HepG2 (cell line): ENCODE results near the gene COX10. TPM values are rescaled to one million over a fixed set of nuclear protein-coding genes. Genes with fewer than 3 reads are reported as not detected.

Experiments used
- ATAC-seq: fragments of 200-7000 bp; cut with Tn5 transposase; 3 replicates; pipeline ENCODE4 v1.9.1; 2020; ENCODE audit warnings: mild to moderate bottlenecking, moderate library complexity
- Bru-seq: library from RNA; stranded (reverse); fragments of 400-500 nt; gene quantifications from one replicate; lab custom pipeline; 2021; lab: Mats Ljungman, UMichigan
- BruChase-seq, 2 experiments: library from RNA; stranded (reverse); fragments of 400-500 nt; gene quantifications; one replicate each; lab custom pipeline; 2021; lab: Mats Ljungman, UMichigan
- BruUV-seq: library from RNA; stranded (reverse); fragments of 400-500 nt; replicated peaks from 2 replicates; lab custom pipeline; 2021; lab: Mats Ljungman, UMichigan
- CTCF ChIA-PET: fragments of 300-600 bp; formaldehyde crosslinking; extraction: SDS; loops from one replicate; lab custom pipeline; 2021; ENCODE audit warnings: low total read pairs, inconsistent platforms, low intra/inter-chr PET ratio; lab: Yijun Ruan, JAX
- POLR2A ChIA-PET: fragments of 350-600 bp; sonication (Branson Sonifier 250); formaldehyde crosslinking; loops from one replicate; lab custom pipeline; 2020; ENCODE audit warnings: antibody characterized with exemption, inconsistent platforms; lab: Yijun Ruan, JAX
- DNase-seq: peaks from one replicate; pipeline ENCODE4 v3.0.0-alpha.2; 2015; ENCODE audit warnings: low spot score
- FAIRE-seq: peaks from 3 replicates; lab custom pipeline; 2011; peaks lifted over from hg19 to GRCh38; lab: Jason Lieb, UNC
- H2AFZ ChIP-seq: one replicate; pipeline ENCODE4 v1.6.1; 2011; ENCODE audit warnings: low read length, inconsistent platforms
- H3K27ac ChIP-seq: fragments of 300-600 bp; 3 replicates; pipeline ENCODE4 v1.8.0; 2011; ENCODE audit warnings: mixed run types, mild to moderate bottlenecking, mixed read lengths, low read length, inconsistent platforms; ENCODE audit not compliant: insufficient read depth; ENCODE audit errors: extremely low read length
- H3K27me3 ChIP-seq, 2 experiments: fragments of 200-600 bp in 1 of 2; 2 replicates in 1 of 2; 3 replicates in 1 of 2; pipeline versions ENCODE4 v1.6.0 to v1.8.0; 2011; ENCODE audit warnings: low read length in 2 of 2, mild to moderate bottlenecking in 2 of 2, moderate library complexity in 2 of 2, inconsistent platforms in 1 of 2; ENCODE audit not compliant: insufficient read depth in 2 of 2, control insufficient read depth in 1 of 2
- H3K36me3 ChIP-seq, 2 experiments: fragments of 200-600 bp in 1 of 2; replicated peaks in 1 of 2; 2 replicates in 1 of 2; 3 replicates in 1 of 2; pipeline versions ENCODE4 v1.5.1 to v1.8.0; 2011; ENCODE audit warnings: low read length in 2 of 2, inconsistent platforms in 1 of 2; ENCODE audit not compliant: insufficient read depth in 2 of 2, control insufficient read depth in 1 of 2
- H3K4me1 ChIP-seq: 2 replicates; pipeline ENCODE4 v1.5.1; 2012; ENCODE audit warnings: low read length, inconsistent platforms; ENCODE audit not compliant: insufficient read depth
- H3K4me2 ChIP-seq: 2 replicates; pipeline ENCODE4 v1.6.0; 2011; ENCODE audit warnings: low read depth, low read length, inconsistent platforms
- H3K4me3 ChIP-seq, 3 experiments: fragments of 200-600 bp in 1 of 3; sonication (generic), shearing (Covaris generic) in 1 of 3; replicated peaks in 1 of 3; 2 replicates each; pipeline ENCODE4 v1.5.1; 2011 to 2016; ENCODE audit warnings: low read length in 3 of 3, inconsistent platforms in 2 of 3, low read depth in 2 of 3, mild to moderate bottlenecking in 2 of 3, control low read depth in 1 of 3, mixed read lengths in 1 of 3; ENCODE audit not compliant: insufficient read depth in 1 of 3
- H3K79me2 ChIP-seq: one replicate; pipeline ENCODE4 v1.6.1; 2011; ENCODE audit warnings: low read length, inconsistent platforms; ENCODE audit not compliant: insufficient read depth
- H3K9ac ChIP-seq: 2 replicates; pipeline ENCODE4 v1.6.0; 2011; ENCODE audit warnings: mild to moderate bottlenecking, low read depth, low read length, inconsistent platforms; ENCODE audit not compliant: insufficient read depth
- H3K9me3 ChIP-seq: 2 replicates; pipeline ENCODE4 v1.5.1; 2012; ENCODE audit warnings: mild to moderate bottlenecking, low read length
- H4K20me1 ChIP-seq: 2 replicates; pipeline ENCODE4 v1.6.0; 2011; ENCODE audit warnings: inconsistent platforms, mild to moderate bottlenecking, low read length, moderate library complexity; ENCODE audit not compliant: insufficient read depth
- AGO1 ChIP-seq: fragments of 200-400 bp; formaldehyde crosslinking; IDR thresholded peaks from 2 replicates; pipeline ENCODE4 v1.6.1; 2017; ENCODE audit warnings: mild to moderate bottlenecking, low read depth, low read length, moderate library complexity; ENCODE audit not compliant: poor library complexity, severe bottlenecking
- ELF4 ChIP-seq: sonication (generic); formaldehyde crosslinking; IDR thresholded peaks from 2 replicates; pipeline ENCODE4 v1.5.0; 2020; ENCODE audit warnings: missing genetic modification reagents, mild to moderate bottlenecking, moderate library complexity, borderline replicate concordance
- GMEB2 ChIP-seq: IDR thresholded peaks from 2 replicates; pipeline ENCODE4 v1.6.1; 2016; ENCODE audit warnings: missing biosample characterization, missing genetic modification reagents, low read depth
- JUND ChIP-seq: sonication (generic); formaldehyde crosslinking; IDR thresholded peaks from 2 replicates; pipeline ENCODE4 v1.8.0; 2022; ENCODE audit warnings: mild to moderate bottlenecking, missing genetic modification reagents
- SIN3A ChIP-seq: IDR thresholded peaks from 2 replicates; pipeline ENCODE4 v1.6.1; 2011; ENCODE audit warnings: low read depth, mild to moderate bottlenecking, control low read depth, low read length, borderline replicate concordance
- SMC3 ChIP-seq: IDR thresholded peaks from 2 replicates; pipeline ENCODE4 v1.6.1; 2011; ENCODE audit warnings: low read length, improper control_type of control experiment
- ZNF136 ChIP-seq: sonication (generic); formaldehyde crosslinking; IDR thresholded peaks from 2 replicates; pipeline ENCODE4 v1.8.1; 2022; ENCODE audit warnings: low read depth, mild to moderate bottlenecking, moderate library complexity, missing genetic modification reagents
- ZNF18 ChIP-seq: sonication (generic); formaldehyde crosslinking; IDR thresholded peaks from 2 replicates; pipeline ENCODE4 v1.8.0; 2022; ENCODE audit warnings: mild to moderate bottlenecking, missing genetic modification reagents; ENCODE audit not compliant: insufficient replicate concordance
- ZNF331 ChIP-seq: sonication (generic); formaldehyde crosslinking; IDR thresholded peaks from 2 replicates; pipeline ENCODE4 v1.4.0; 2020; ENCODE audit warnings: missing genetic modification reagents
- ZNF556 ChIP-seq: sonication (generic); formaldehyde crosslinking; IDR thresholded peaks from 2 replicates; pipeline ENCODE4 v1.4.0; 2020; ENCODE audit warnings: mild to moderate bottlenecking, missing genetic modification reagents, borderline replicate concordance
- ZNF788 ChIP-seq: sonication (generic); formaldehyde crosslinking; IDR thresholded peaks from 2 replicates; pipeline ENCODE4 v1.5.0; 2020; ENCODE audit warnings: mild to moderate bottlenecking, missing genetic modification reagents, borderline replicate concordance
- ZSCAN29 ChIP-seq: sonication (generic); formaldehyde crosslinking; conservative IDR thresholded peaks from 2 replicates; pipeline ENCODE4 v1.4.0; 2020; ENCODE audit warnings: mild to moderate bottlenecking, missing genetic modification reagents
- ZZZ3 ChIP-seq: sonication (generic); formaldehyde crosslinking; IDR thresholded peaks from 2 replicates; pipeline ENCODE4 v1.4.0; 2020; ENCODE audit warnings: missing genetic modification reagents, mild to moderate bottlenecking, borderline replicate concordance
- WGBS: methylation state at CpG from one replicate; pipeline ENCODE4 v1.1.6; 2017; ENCODE audit warnings: low lambda C conversion rate; 5-methylcytosine and 5-hydroxymethylcytosine counted together
- in situ Hi-C: cut with HindIII; loops from 2 replicates; pipeline ENCODE4 v1.10.0; 2017; ENCODE audit warnings: low pct_unique_long_range_greater_than_20kb; ENCODE audit not compliant: extremely low pct_ligation_motif_present
- intact Hi-C: fragments of 100-400 bp; cut with micrococcal nuclease; formaldehyde crosslinking; loops from one replicate; pipeline ENCODE4 v1.10.0; 2022; ENCODE audit not compliant: unreplicated experiment
- long read RNA-seq, 2 experiments: library from RNA in 1 of 2; library from polyadenylated mRNA in 1 of 2; stranded (forward) in 1 of 2; unstranded in 1 of 2; transcript quantifications; one replicate each; pipeline ENCODE4 v2.0.0, GENCODE V29; 2019 to 2022
- polyA minus RNA-seq, 3 experiments: library from RNA; depleted of rRNA, polyadenylated mRNA; stranded (reverse); fragments of >200 nt; gene quantifications; 2 replicates each; pipeline ENCODE4 v1.2.3, GENCODE V29; 2011; ENCODE audit warnings: low replicate concordance in 1 of 3
- polyA plus RNA-seq, 8 experiments: library from polyadenylated mRNA; depleted of rRNA in 3 of 8; stranded (reverse) in 7 of 8; unstranded in 1 of 8; fragments of >200 nt; fragmentation: Illumina TruSeq in 4 of 8; extraction: Trizol in 4 of 8; gene quantifications; 2 replicates each; pipeline versions ENCODE4 v1.2.1 to v1.2.3, GENCODE V29; 2011 to 2016; ENCODE audit warnings: low read depth in 4 of 8, missing spikeins in 1 of 8, mixed read lengths in 1 of 8; ENCODE audit not compliant: insufficient read depth in 1 of 8
- total RNA-seq, 5 experiments: library from RNA; depleted of rRNA; stranded (reverse); fragments of >200 nt; fragmentation: Illumina TruSeq; extraction: Trizol; gene quantifications; 2 replicates each; pipeline ENCODE4 v1.2.3, GENCODE V29; 2016; ENCODE audit warnings: low read depth in 1 of 5

Gene COX10
- total RNA-seq (2016; rRNA removed; fragmentation: Illumina TruSeq; extraction: Trizol), result 20.1 and 20.6 TPM in 2 replicates
- total RNA-seq (2016; cell fraction: cytosol; rRNA removed; fragmentation: Illumina TruSeq; extraction: Trizol; ENCODE audit: low read depth), result 18.1 and 18.3 TPM in 2 replicates
- 16.9 and 20.5 TPM in 2 replicates for total RNA-seq (2016; cell fraction: insoluble cytoplasmic fraction; rRNA removed; fragmentation: Illumina TruSeq; extraction: Trizol)
- total RNA-seq (2016; cell fraction: membrane; rRNA removed; fragmentation: Illumina TruSeq; extraction: Trizol), result 26.4 and 26.7 TPM in 2 replicates
- total RNA-seq (2016; cell fraction: nucleus; rRNA removed; fragmentation: Illumina TruSeq; extraction: Trizol), result 27.8 and 29.9 TPM in 2 replicates
- 12.4 and 13.9 TPM in 2 replicates for polyA plus RNA-seq (2011; rRNA removed)
- polyA plus RNA-seq (2011; cell fraction: cytosol; rRNA removed), result 16.3 and 17.6 TPM in 2 replicates
- 12.9 and 14.5 TPM in 2 replicates for polyA plus RNA-seq (2011; cell fraction: nucleus; rRNA removed)
- 9.9 and 11.0 TPM in 2 replicates for polyA plus RNA-seq (2012)
- 13.0 and 16.0 TPM in 2 replicates for polyA plus RNA-seq (2016; cell fraction: cytosol; fragmentation: Illumina TruSeq; extraction: Trizol; ENCODE audit: low read depth)
- polyA plus RNA-seq (2016; cell fraction: insoluble cytoplasmic fraction; fragmentation: Illumina TruSeq; extraction: Trizol; ENCODE audit: low read depth), result 16.1 and 19.3 TPM in 2 replicates
- polyA plus RNA-seq (2016; cell fraction: membrane; fragmentation: Illumina TruSeq; extraction: Trizol; ENCODE audit: low read depth), result 17.8 and 20.2 TPM in 2 replicates
- polyA plus RNA-seq (2016; cell fraction: nucleus; fragmentation: Illumina TruSeq; extraction: Trizol; ENCODE audit: insufficient read depth, low read depth), result 11.9 and 14.5 TPM in 2 replicates
- polyA minus RNA-seq (2011; rRNA and poly(A)+ RNA removed; ENCODE audit: low replicate concordance), result 26.5 and 30.3 TPM in 2 replicates
- polyA minus RNA-seq (2011; cell fraction: cytosol; rRNA and poly(A)+ RNA removed), result 18.2 and 20.8 TPM in 2 replicates
- polyA minus RNA-seq (2011; cell fraction: nucleus; rRNA and poly(A)+ RNA removed), result 49.0 and 54.1 TPM in 2 replicates
- percentile 77 among the genes with signal in this experiment for Bru-seq, nascent RNA
- percentile 61 among the genes with signal in this experiment for BruChase-seq, experiment 1, labeled RNA remaining after a 6-hour chase
- BruChase-seq, experiment 2, labeled RNA remaining after a 2-hour chase, result percentile 64 among the genes with signal in this experiment
- long read RNA-seq, experiment 1, transcript COX10-201 (7 exons, 2,873 nt), result major isoform, 22 of 30 reads
- long read RNA-seq, experiment 1, partial matches to known transcripts, result 4 of 30 reads
- long read RNA-seq, experiment 1, other reads (novel, unspliced or antisense), result 1 of 30 reads
- long read RNA-seq, experiment 2, transcript COX10-201 (7 exons, 2,873 nt), result major isoform, 25 of 48 reads
- long read RNA-seq, experiment 2, partial matches to known transcripts, result 13 of 48 reads
- long read RNA-seq, experiment 2, other reads (novel, unspliced or antisense), result 7 of 48 reads

- ATAC-seq (peak; percentile 99), DNase-seq (peak; percentile 86), FAIRE-seq (no peak)
- Histone ChIP-seq H3K4me1 (peaks cover 23% of the 10 kb centered on the region), H3K27me3 (no peaks in the 10 kb centered on the region; a peak in 1 of 5 replicates), H3K4me2 (peak within 1 kb of the TSS; percentile 84), H3K79me2 (peaks cover 47% of the 10 kb centered on the region), H3K36me3 (peaks cover 0 to 3% of the 10 kb centered on the region in 2 experiments; a peak in 1 of 5 replicates), H3K27ac (peak within 1 kb of the TSS; percentile 84), H3K4me3 (peak within 1 kb of the TSS; percentile 88 to 99 (median 92)), H3K9me3 (no peaks in the 10 kb centered on the region), H2AFZ (peak within 1 kb of the TSS; percentile 16), H4K20me1 (no peaks in the 10 kb centered on the region), H3K9ac (peak within 1 kb of the TSS; percentile 96)
- intact Hi-C loops (loop anchor here (5.0 to 10.0 kb wide), 2 partner anchors 228 to 475 kb away; no protein-coding TSS in a partner anchor), in situ Hi-C loops (no loop called here)
- BruUV-seq, result TSS peak; percentile 67
- ChIA-PET POLR2A (interaction anchor here (1.0 to 1.7 kb wide), 3 partner anchors 139 to 231 kb away, joined by 3 to 9 read pairs (median 4); partner anchors contain the start of gene HS3ST3B1), CTCF (no interaction called here)
- 0% methylated on average over 14 of the region's 48 CpGs for WGBS
- TF ChIP-seq ZZZ3, result no peak
- 0 out of 2 replicates have a peak, but pooled peaks have one; percentile 25 for TF ChIP-seq ZSCAN29 (CRISPR knock-in tag)
- TF ChIP-seq ELF4, result peak; percentile 67; the same call in 1 of the 2 replicates
- TF ChIP-seq ZNF18 (CRISPR knock-in tag), result peak; percentile 11
- TF ChIP-seq GMEB2, result no peak
- TF ChIP-seq AGO1, result peak; percentile 47
- no peak for TF ChIP-seq SMC3
- peak; percentile 82; the same call in 1 of the 2 replicates for TF ChIP-seq SIN3A
- no peak for TF ChIP-seq JUND (CRISPR knock-in tag)
- peak; percentile 81; the same call in 1 of the 2 replicates for TF ChIP-seq ZNF136
- peak; percentile 68; the same call in 1 of the 2 replicates for TF ChIP-seq ZNF788
- peak; percentile 42; the same call in 1 of the 2 replicates for TF ChIP-seq ZNF556 (CRISPR knock-in tag)
- no peak for TF ChIP-seq ZNF331
Observed at GRCh38 chr17:14069251-14070021, at the start of gene COX10. TSS of gene COX10 (plus strand) at chr17:14069504. CDS start at chr17:14069606, 102 bp downstream.
